Fibroblast of pulmonary artery (primary cell): ENCODE data around the gene MTARC1.
A peak's percentile ranks its signal among the peaks of the same experiment; 100 is the strongest.

Source experiments
- DNase-seq: peaks from one replicate; pipeline ENCODE4 v3.0.0-alpha.2; 2010; ENCODE audit warnings: low read depth
- H3K4me3 ChIP-seq: replicated peaks from 2 replicates; pipeline ENCODE4 v1.5.1; 2011; ENCODE audit warnings: low read depth, mild to moderate bottlenecking, control low read depth, low read length, moderate library complexity
- TF ChIP-seq, protein P1 (sequence below): IDR thresholded peaks from 2 replicates; pipeline ENCODE4 v1.5.1; 2011; ENCODE audit warnings: mild to moderate bottlenecking, control low read depth, low read length, inconsistent platforms; ENCODE audit errors: missing control alignments

Gene MTARC1

DNA sequence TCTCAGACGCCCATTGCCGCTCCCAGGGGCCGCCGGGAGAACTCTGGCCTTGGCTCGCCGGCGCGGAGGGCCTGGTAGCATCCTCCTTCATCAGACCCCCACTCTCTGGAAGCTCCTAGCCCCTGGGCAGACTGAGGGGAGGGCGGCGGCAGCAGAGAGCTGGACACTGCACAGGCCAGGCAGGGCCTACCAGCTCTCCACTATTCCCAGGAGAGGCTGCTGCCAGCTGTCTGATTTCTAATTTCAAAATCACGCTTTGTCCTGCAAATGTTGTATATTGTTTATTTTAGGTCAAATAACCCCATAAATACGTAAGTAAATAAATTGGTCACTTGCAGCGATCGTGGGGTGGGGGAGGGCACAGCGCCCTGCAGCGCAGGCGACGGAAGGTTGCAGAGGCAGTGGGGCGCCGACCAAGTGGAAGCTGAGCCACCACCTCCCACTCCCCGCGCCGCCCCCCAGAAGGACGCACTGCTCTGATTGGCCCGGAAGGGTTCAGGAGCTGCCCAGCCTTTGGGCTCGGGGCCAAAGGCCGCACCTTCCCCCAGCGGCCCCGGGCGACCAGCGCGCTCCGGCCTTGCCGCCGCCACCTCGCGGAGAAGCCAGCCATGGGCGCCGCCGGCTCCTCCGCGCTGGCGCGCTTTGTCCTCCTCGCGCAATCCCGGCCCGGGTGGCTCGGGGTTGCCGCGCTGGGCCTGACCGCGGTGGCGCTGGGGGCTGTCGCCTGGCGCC is at the start of gene MTARC1:
Gene MTARC1 (plus strand): TSS at position 577 of the 732 bp plus-strand sequence. CDS start 32 bp downstream, at position 609.
- peak; percentile 48 for DNase-seq
- peak within 1 kb of the TSS; percentile 48 for H3K4me3 ChIP-seq
- TF ChIP-seq, protein P1, sequence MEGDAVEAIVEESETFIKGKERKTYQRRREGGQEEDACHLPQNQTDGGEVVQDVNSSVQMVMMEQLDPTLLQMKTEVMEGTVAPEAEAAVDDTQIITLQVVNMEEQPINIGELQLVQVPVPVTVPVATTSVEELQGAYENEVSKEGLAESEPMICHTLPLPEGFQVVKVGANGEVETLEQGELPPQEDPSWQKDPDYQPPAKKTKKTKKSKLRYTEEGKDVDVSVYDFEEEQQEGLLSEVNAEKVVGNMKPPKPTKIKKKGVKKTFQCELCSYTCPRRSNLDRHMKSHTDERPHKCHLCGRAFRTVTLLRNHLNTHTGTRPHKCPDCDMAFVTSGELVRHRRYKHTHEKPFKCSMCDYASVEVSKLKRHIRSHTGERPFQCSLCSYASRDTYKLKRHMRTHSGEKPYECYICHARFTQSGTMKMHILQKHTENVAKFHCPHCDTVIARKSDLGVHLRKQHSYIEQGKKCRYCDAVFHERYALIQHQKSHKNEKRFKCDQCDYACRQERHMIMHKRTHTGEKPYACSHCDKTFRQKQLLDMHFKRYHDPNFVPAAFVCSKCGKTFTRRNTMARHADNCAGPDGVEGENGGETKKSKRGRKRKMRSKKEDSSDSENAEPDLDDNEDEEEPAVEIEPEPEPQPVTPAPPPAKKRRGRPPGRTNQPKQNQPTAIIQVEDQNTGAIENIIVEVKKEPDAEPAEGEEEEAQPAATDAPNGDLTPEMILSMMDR = no peak

DNA sequence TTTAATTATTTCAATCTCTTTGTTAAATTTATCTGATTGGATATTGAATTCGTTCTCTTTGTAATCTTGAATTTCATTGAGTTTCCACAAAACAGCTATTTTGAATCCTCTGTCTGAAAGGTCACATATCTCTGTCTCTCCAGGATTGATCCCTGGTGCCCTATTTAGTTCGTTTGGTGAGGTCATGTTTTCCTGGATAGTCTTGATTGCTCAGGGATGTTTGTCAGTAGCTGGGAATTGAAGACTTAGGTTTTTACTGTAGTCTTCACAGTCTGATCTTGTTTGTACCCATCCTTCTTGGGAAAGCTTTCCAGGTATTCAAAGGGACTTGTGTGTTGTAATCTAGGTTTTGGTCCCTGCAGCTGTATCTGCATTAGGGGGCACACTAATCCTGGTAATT is 45.4 kb upstream of the MTARC1 start:
- H3K4me3 ChIP-seq = no peak overlapping the region
- DNase-seq = no peak
- TF ChIP-seq, protein P1 = no peak

GRCh38 chr1:220741825-220742224 is 44.9 kb upstream of the MTARC1 start:
- H3K4me3 ChIP-seq = no peak overlapping the region
- TF ChIP-seq, protein P1 = no peak
- no peak for DNase-seq

- no peak for DNase-seq
- H3K4me3 ChIP-seq = no peak overlapping the region
- TF ChIP-seq, protein P1 = no peak
These were observed 44.2 kb upstream of the MTARC1 start for GRCh38 chr1:220742520-220742919.

DNA sequence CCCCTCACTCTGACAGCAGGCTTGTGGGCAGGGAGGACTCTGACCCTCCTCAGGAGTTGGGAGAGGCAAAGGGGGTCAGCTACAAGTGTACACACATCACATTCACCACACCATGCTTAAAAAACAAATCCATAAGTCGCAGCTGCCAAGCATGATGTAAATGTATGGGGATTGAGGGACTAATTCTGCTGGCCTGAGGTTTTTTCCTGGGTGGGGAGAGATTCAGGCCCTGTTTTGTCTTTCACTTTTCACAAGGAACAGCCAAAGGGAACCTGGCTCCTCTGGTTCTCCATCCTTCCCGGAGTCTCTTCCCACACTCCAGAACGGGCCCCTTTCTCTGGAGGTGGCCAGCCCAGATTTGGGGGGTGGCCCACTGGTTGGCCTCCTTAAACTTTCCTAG is 39.9 kb upstream of the MTARC1 start:
- no peak overlapping the region for H3K4me3 ChIP-seq
- no peak for DNase-seq
- TF ChIP-seq, protein P1 = no peak

DNA sequence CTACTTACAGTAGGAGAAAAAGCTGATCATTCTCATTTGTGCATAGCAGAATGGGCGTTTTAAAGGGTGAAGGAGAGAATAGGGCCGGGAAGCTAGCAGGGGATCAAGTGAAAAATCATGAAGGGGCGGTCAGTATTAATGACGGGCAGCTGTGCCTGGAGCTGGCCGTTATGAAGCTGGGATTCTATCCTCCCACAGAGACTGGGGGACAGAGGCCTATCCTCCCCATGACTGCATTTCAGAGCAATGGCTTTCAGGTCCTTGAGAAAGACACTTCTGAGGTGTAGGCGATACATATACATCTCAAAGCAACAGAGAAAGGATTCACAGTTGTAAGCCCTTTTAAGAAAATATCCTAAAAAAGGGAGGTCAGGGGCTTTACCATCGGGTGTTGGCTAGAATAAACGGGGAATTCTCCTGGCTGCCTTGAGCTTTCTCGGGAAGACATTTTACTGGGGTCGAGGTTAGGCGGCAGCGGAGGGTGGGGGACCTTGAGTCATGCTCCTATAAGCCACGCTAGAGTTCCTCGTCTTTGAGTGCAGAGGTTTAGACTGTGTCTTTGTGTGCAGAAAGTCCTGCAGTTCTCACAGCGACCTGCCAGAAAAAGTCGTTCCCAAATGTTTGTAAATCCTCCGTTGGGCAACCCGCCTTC is 39.1 kb upstream of the MTARC1 start:
- DNase-seq = no peak
- H3K4me3 ChIP-seq = peak overlapping the region; percentile 76
- TF ChIP-seq, protein P1 = no peak
